H1 (cell line): ENCODE measurements around the gene PSAP. TPM values are rescaled to one million over a fixed set of nuclear protein-coding genes. Genes with fewer than 3 reads are reported as not detected.
A peak's percentile ranks its signal among the peaks of the same experiment; 100 is the strongest.

Source experiments
- CTCF ChIA-PET: fragments of 300-600 bp; sonication (Branson Sonifier 250); formaldehyde crosslinking; loops from one replicate; lab custom pipeline; 2021; ENCODE audit not compliant: partially characterized antibody; lab: Charles Lee
- POLR2A ChIA-PET: fragments of 300-600 bp; sonication (Branson Sonifier 250); formaldehyde crosslinking; loops from one replicate; lab custom pipeline; 2021; ENCODE audit warnings: inconsistent platforms; ENCODE audit not compliant: partially characterized antibody; lab: Charles Lee
- DNase-seq, 2 experiments: peaks; one replicate each; pipeline versions ENCODE4 v3.0.0 to v3.0.0-alpha.2; 2010 to 2022; ENCODE audit warnings: low spot score in 2 of 2, low read depth in 1 of 2, mixed read lengths in 1 of 2
- FAIRE-seq: peaks from 2 replicates; lab custom pipeline; 2011; peaks lifted over from hg19 to GRCh38; lab: Jason Lieb, UNC
- H2AFZ ChIP-seq: 2 replicates; pipeline ENCODE4 v1.8.1; 2012; ENCODE audit warnings: low read length, inconsistent platforms
- H2AK5ac ChIP-seq: 2 replicates; pipeline ENCODE4 v1.6.1; 2013; ENCODE audit warnings: low read depth, low read length
- H2BK120ac ChIP-seq: replicated peaks from 2 replicates; pipeline ENCODE3; 2013; ENCODE audit warnings: low read depth, low read length, inconsistent platforms
- H2BK12ac ChIP-seq: 2 replicates; pipeline ENCODE4 v1.6.1; 2013; ENCODE audit warnings: low read depth, low read length
- H2BK15ac ChIP-seq: 2 replicates; pipeline ENCODE4 v1.6.1; 2013; ENCODE audit warnings: low read length
- H2BK20ac ChIP-seq: 2 replicates; pipeline ENCODE4 v1.6.1; 2013; ENCODE audit warnings: low read length
- H2BK5ac ChIP-seq: 2 replicates; pipeline ENCODE4 v1.6.1; 2013; ENCODE audit warnings: low read depth, low read length
- H3K14ac ChIP-seq: 2 replicates; pipeline ENCODE4 v1.6.1; 2013; ENCODE audit warnings: inconsistent platforms; ENCODE audit not compliant: insufficient read length
- H3K18ac ChIP-seq: 2 replicates; pipeline ENCODE4 v1.6.1; 2013; ENCODE audit warnings: low read length; ENCODE audit errors: extremely low read depth
- H3K23ac ChIP-seq: 2 replicates; pipeline ENCODE4 v1.6.1; 2013; ENCODE audit warnings: inconsistent platforms; ENCODE audit not compliant: insufficient read length
- H3K23me2 ChIP-seq: 2 replicates; pipeline ENCODE4 v1.6.1; 2013; ENCODE audit warnings: low read depth, low read length
- H3K27ac ChIP-seq: 2 replicates; pipeline ENCODE4 v1.6.1; 2011; ENCODE audit warnings: low read depth, low read length, inconsistent platforms
- H3K27me3 ChIP-seq, 4 experiments: replicated peaks in 1 of 4; 1 replicate in 1 of 4; 2 replicates in 3 of 4; pipeline versions ENCODE4 v1.6.1 to v1.8.1; 2011 to 2013; ENCODE audit warnings: low read length in 3 of 4, mild to moderate bottlenecking in 3 of 4, inconsistent platforms in 2 of 4, mixed read lengths in 2 of 4, moderate library complexity in 1 of 4; ENCODE audit not compliant: control insufficient read depth in 3 of 4, insufficient read depth in 3 of 4; ENCODE audit errors: extremely low read depth in 1 of 4
- H3K36me3 ChIP-seq, 4 experiments: 2 replicates each; pipeline versions ENCODE4 v1.6.1 to v1.8.1; 2011 to 2013; ENCODE audit warnings: mild to moderate bottlenecking in 4 of 4, low read length in 3 of 4, moderate library complexity in 2 of 4, control low read depth in 1 of 4, inconsistent platforms in 1 of 4; ENCODE audit not compliant: insufficient read depth in 4 of 4, control insufficient read depth in 2 of 4
- H3K4ac ChIP-seq: replicated peaks from 2 replicates; pipeline ENCODE3; 2013; ENCODE audit warnings: low read length, low read depth, mixed read lengths, inconsistent platforms; ENCODE audit not compliant: insufficient read length
- H3K4me1 ChIP-seq, 4 experiments: replicated peaks in 1 of 4; 1 replicate in 1 of 4; 2 replicates in 3 of 4; pipeline versions ENCODE4 v1.6.1 to v1.8.1; 2011 to 2013; ENCODE audit warnings: low read length in 3 of 4, inconsistent platforms in 2 of 4, mixed read lengths in 1 of 4; ENCODE audit not compliant: insufficient read depth in 4 of 4, control insufficient read depth in 3 of 4
- H3K4me2 ChIP-seq, 2 experiments: 2 replicates each; pipeline versions ENCODE4 v1.6.1 to v1.8.1; 2011 to 2013; ENCODE audit warnings: low read depth in 2 of 2, low read length in 2 of 2, control low read depth in 1 of 2, inconsistent platforms in 1 of 2, mild to moderate bottlenecking in 1 of 2; ENCODE audit not compliant: insufficient read depth in 1 of 2
- H3K4me3 ChIP-seq, 4 experiments: fragments of 200-600, 300-600 bp in 1 of 4; sonication (generic), shearing (Covaris generic), sonication (Bioruptor Twin) in 1 of 4; 2 replicates each; pipeline versions ENCODE4 v1.5.1 to v1.8.1; 2011 to 2016; ENCODE audit warnings: low read length in 4 of 4, low read depth in 3 of 4, control low read depth in 2 of 4, inconsistent platforms in 2 of 4, mild to moderate bottlenecking in 2 of 4, mixed read lengths in 1 of 4, moderate library complexity in 1 of 4; ENCODE audit not compliant: insufficient read depth in 2 of 4; ENCODE audit errors: extremely low read depth in 1 of 4
- H3K56ac ChIP-seq: replicated peaks from 2 replicates; pipeline ENCODE3; 2013; ENCODE audit warnings: low read depth, mild to moderate bottlenecking, mixed read lengths, low read length, inconsistent platforms; ENCODE audit not compliant: insufficient read length
- H3K79me1 ChIP-seq: 2 replicates; pipeline ENCODE4 v1.6.1; 2013; ENCODE audit warnings: low read depth, low read length, control low read depth
- H3K79me2 ChIP-seq, 2 experiments: 2 replicates each; pipeline versions ENCODE4 v1.6.1 to v1.8.1; 2012 to 2013; ENCODE audit warnings: low read length in 2 of 2, mild to moderate bottlenecking in 2 of 2, inconsistent platforms in 1 of 2; ENCODE audit not compliant: insufficient read depth in 2 of 2, control insufficient read depth in 1 of 2
- H3K9ac ChIP-seq, 4 experiments: replicated peaks in 1 of 4; 1 replicate in 1 of 4; 2 replicates in 3 of 4; pipeline versions ENCODE4 v1.6.1 to v1.8.1; 2011 to 2013; ENCODE audit warnings: low read depth in 3 of 4, low read length in 3 of 4, control low read depth in 2 of 4, mild to moderate bottlenecking in 2 of 4, moderate library complexity in 2 of 4, inconsistent platforms in 1 of 4; ENCODE audit errors: extremely low read depth in 1 of 4
- H3K9me3 ChIP-seq, 2 experiments: 2 replicates each; pipeline versions ENCODE4 v1.6.1 to v1.8.1; 2012 to 2013; ENCODE audit warnings: mild to moderate bottlenecking in 2 of 2, moderate library complexity in 2 of 2, control low read depth in 1 of 2, inconsistent platforms in 1 of 2, low read depth in 1 of 2, low read length in 1 of 2, mixed read lengths in 1 of 2; ENCODE audit not compliant: insufficient read depth in 2 of 2
- H4K20me1 ChIP-seq, 2 experiments: replicated peaks in 1 of 2; 2 replicates each; pipeline versions ENCODE3 to v1.8.1; 2011 to 2013; ENCODE audit warnings: inconsistent platforms in 2 of 2, low read length in 2 of 2, mild to moderate bottlenecking in 1 of 2; ENCODE audit not compliant: insufficient read depth in 2 of 2, control insufficient read depth in 1 of 2
- H4K5ac ChIP-seq: 2 replicates; pipeline ENCODE4 v1.6.1; 2013; ENCODE audit warnings: low read length, low read depth, mixed read lengths, inconsistent platforms; ENCODE audit not compliant: insufficient read length
- H4K8ac ChIP-seq: 2 replicates; pipeline ENCODE4 v1.8.0; 2013; ENCODE audit warnings: mild to moderate bottlenecking, moderate library complexity, low read length, inconsistent platforms; ENCODE audit not compliant: insufficient read depth; ENCODE audit errors: extremely low read depth
- H4K91ac ChIP-seq: replicated peaks from 2 replicates; pipeline ENCODE3; 2013; ENCODE audit warnings: low read length, mixed read lengths, inconsistent platforms; ENCODE audit not compliant: insufficient read length
- KDM1A ChIP-seq: fragments of 200-600, 300-600 bp; sonication (generic); IDR thresholded peaks from 2 replicates; pipeline ENCODE4 v1.7.1; 2016; ENCODE audit warnings: mild to moderate bottlenecking, low read length, borderline replicate concordance
- PHF8 ChIP-seq: fragments of 200-600 bp; sonication (generic); conservative IDR thresholded peaks from 2 replicates; pipeline ENCODE4 v1.7.1; 2012; ENCODE audit warnings: low read depth, mild to moderate bottlenecking, inconsistent platforms, low read length, moderate library complexity
- RBBP5 ChIP-seq: IDR thresholded peaks from 2 replicates; pipeline ENCODE4 v1.7.1; 2012; ENCODE audit warnings: low read depth, mild to moderate bottlenecking, inconsistent platforms, low read length, moderate library complexity, borderline replicate concordance
- SIN3A ChIP-seq, 2 experiments: IDR thresholded peaks in 1 of 2; conservative IDR thresholded peaks in 1 of 2; 2 replicates each; pipeline ENCODE4 v1.6.1; 2011 to 2012; ENCODE audit warnings: low read length in 2 of 2, improper control_type of control experiment in 1 of 2, low read depth in 1 of 2, mild to moderate bottlenecking in 1 of 2
- SP2 ChIP-seq: IDR thresholded peaks from 2 replicates; pipeline ENCODE4 v1.6.1; 2012; ENCODE audit warnings: mild to moderate bottlenecking, low read length, inconsistent platforms
- TBP ChIP-seq: IDR thresholded peaks from 2 replicates; pipeline ENCODE4 v1.6.1; 2011; ENCODE audit warnings: low read depth, low read length, improper control_type of control experiment
- WGBS, 2 experiments: shearing (Covaris generic) in 1 of 2; methylation state at CpG; one replicate each; pipeline versions ENCODE4 v1.1.6 to v1.1.7; 2013 to 2015; ENCODE audit warnings: low lambda C conversion rate in 2 of 2, mixed read lengths in 2 of 2, inconsistent platforms in 1 of 2, low coverage in 1 of 2, missing lambda C conversion rate in 1 of 2; ENCODE audit not compliant: insufficient replicate concordance in 2 of 2, insufficient coverage in 1 of 2, insufficient read length in 1 of 2; ENCODE audit errors: extremely low coverage in 1 of 2, missing lambda C conversion rate in 1 of 2; 5-methylcytosine and 5-hydroxymethylcytosine counted together
- long read RNA-seq, 2 experiments: library from RNA in 1 of 2; library from capped mRNA in 1 of 2; stranded (forward); transcript quantifications; one replicate each; pipeline ENCODE4 v2.0.0, GENCODE V29; 2021; ENCODE audit warnings: inconsistent platforms in 1 of 2
- polyA minus RNA-seq, 3 experiments: library from RNA; depleted of rRNA, polyadenylated mRNA; stranded (reverse); fragments of >200 nt; gene quantifications; 1 replicate in 2 of 3; 2 replicates in 1 of 3; pipeline ENCODE4 v1.2.3, GENCODE V29; 2011
- polyA plus RNA-seq, 7 experiments: library from polyadenylated mRNA; depleted of rRNA in 3 of 7; stranded (reverse) in 5 of 7; unstranded in 2 of 7; fragments of >200 nt in 5 of 7; fragments of 200-250 nt in 2 of 7; gene quantifications; 1 replicate in 5 of 7; 2 replicates in 1 of 7; 4 replicates in 1 of 7; pipeline versions ENCODE4 v1.2.1 to v1.2.3, GENCODE V29; 2011 to 2013; ENCODE audit warnings: missing spikeins in 2 of 7, mixed read lengths in 2 of 7
- total RNA-seq: library from RNA; stranded (reverse); fragmentation: NEBNext Ultra II Directional; extraction: Animal tissue kit (Norgen Biotek cat#: 25700); gene quantifications from 2 replicates; pipeline ENCODE4 v1.2.1, GENCODE V29; 2021
- TF ChIP-seq, protein P1 (sequence below): IDR thresholded peaks from 2 replicates; pipeline ENCODE4 v1.6.1; 2012; ENCODE audit warnings: inconsistent platforms

PSAP gene
- total RNA-seq, result 386 and 388 TPM in 2 replicates
- polyA plus RNA-seq (2011; rRNA removed), result 504 and 700 TPM in 2 replicates
- 658 TPM for polyA plus RNA-seq (2011; cell fraction: cytosol; rRNA removed)
- polyA plus RNA-seq (2011; cell fraction: nucleus; rRNA removed), result 734 TPM
- 396 to 476 TPM (median 458 TPM) in 4 replicates for polyA plus RNA-seq (2012, experiment 1 of 2)
- 418 TPM for polyA plus RNA-seq (2012, experiment 2 of 2)
- 516 TPM for polyA plus RNA-seq (2013, experiment 1 of 2)
- 481 TPM for polyA plus RNA-seq (2013, experiment 2 of 2)
- 440 and 675 TPM in 2 replicates for polyA minus RNA-seq (2011; rRNA and poly(A)+ RNA removed)
- polyA minus RNA-seq (2011; cell fraction: cytosol; rRNA and poly(A)+ RNA removed), result 334 TPM
- polyA minus RNA-seq (2011; cell fraction: nucleus; rRNA and poly(A)+ RNA removed), result 186 TPM
- long read RNA-seq, experiment 1, transcript PSAP-202 (14 exons, 2,872 nt), result major isoform, 97 of 441 reads
- long read RNA-seq, experiment 1, partial matches to known transcripts, result 318 of 441 reads
- long read RNA-seq, experiment 1, other reads (novel, unspliced or antisense), result 26 of 441 reads
- long read RNA-seq, experiment 2, transcript PSAP-202 (14 exons, 2,872 nt), result major isoform, 136 of 241 reads
- long read RNA-seq, experiment 2, partial matches to known transcripts, result 103 of 241 reads
- long read RNA-seq, experiment 2, other reads (novel, unspliced or antisense), result 2 of 241 reads

DNA sequence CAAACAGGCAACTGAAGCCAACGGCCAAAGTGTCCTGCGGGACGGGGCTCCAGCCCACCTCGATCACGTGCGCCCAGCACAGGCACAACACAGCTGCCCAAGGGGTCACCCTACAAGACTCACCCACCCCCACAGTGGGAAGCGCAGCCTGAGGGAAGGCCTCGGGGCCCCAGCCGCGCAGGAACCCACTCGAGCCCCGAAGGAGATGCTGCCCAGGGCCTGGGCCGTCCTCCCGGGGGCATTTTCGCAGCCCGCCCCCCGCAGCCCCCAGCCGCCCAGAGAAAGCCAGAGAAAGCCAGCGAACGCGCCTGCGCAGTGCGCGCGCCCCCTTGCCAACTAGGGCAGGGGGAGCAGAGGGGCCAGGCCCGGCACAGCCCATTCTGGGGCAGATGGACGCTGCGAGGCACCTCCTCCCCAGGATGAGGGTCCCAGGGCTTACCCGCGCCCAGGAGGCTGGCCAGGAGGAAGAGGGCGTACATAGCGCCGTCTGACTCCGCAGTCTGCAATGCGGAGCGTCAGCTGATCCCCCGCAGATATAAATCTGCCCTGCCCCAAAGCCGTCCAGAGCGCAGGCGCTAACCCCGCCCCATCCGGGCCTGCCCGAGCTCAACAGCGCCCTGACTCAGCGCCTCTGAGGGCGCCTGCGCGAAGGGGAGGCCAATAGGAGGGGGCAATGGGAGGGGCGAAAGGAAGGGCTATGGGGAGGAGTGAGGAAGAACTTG is at the start of gene PSAP:
PSAP (minus strand) TSS at position 509 of the 722 bp plus-strand sequence; CDS start at position 479, 30 bp downstream.
- peak within 1 kb of the TSS; percentile 44 for H3K4ac ChIP-seq
- H3K9ac ChIP-seq, result peak within 1 kb of the TSS; percentile 83 to 90 (median 86)
- H4K91ac ChIP-seq, result peak within 1 kb of the TSS; percentile 90
- 0 out of 2 replicates have a peak within 1 kb of the TSS, but pooled peaks have one; percentile 2 for H2BK15ac ChIP-seq
- H3K56ac ChIP-seq, result peak within 1 kb of the TSS; percentile 86
- peak within 1 kb of the TSS; percentile 17; the same call in 1 of the 2 replicates for H2AFZ ChIP-seq
- 2% methylated on average over 23 of the region's 49 CpGs; no CpG with 5 or more reads in 1 of the 2 experiments for WGBS, 2 experiments
- no peaks in the 10 kb centered on the region for H3K27me3 ChIP-seq
- ChIA-PET POLR2A (interaction anchor here (0.5 to 2.5 kb wide), 15 partner anchors 8 to 449 kb away, joined by 3 to 20 read pairs (median 3); partner anchors contain the start of gene VSIR), CTCF (interaction anchor here (0.7 to 3.1 kb wide), 6 partner anchors 10 to 321 kb away, joined by 3 to 7 read pairs (median 5); no protein-coding TSS in a partner anchor)
- H3K14ac ChIP-seq, result no peak within 1 kb of the TSS
- no peak within 1 kb of the TSS for H2BK20ac ChIP-seq
- H4K5ac ChIP-seq, result peak within 1 kb of the TSS; percentile 99
- no peak within 1 kb of the TSS for H3K23ac ChIP-seq
- H3K27ac ChIP-seq, result peak within 1 kb of the TSS; percentile 83
- H3K4me2 ChIP-seq, result peak within 1 kb of the TSS; percentile 64 to 82
- H2BK5ac ChIP-seq, result peak within 1 kb of the TSS; percentile 96
- FAIRE-seq, result no peak
- H2AK5ac ChIP-seq, result 0 out of 2 replicates have a peak within 1 kb of the TSS, but pooled peaks have one; percentile 72
- peaks cover 5% of the 10 kb centered on the region; the same call in 1 of the 2 replicates for H3K23me2 ChIP-seq
- peaks cover 5 to 9% (median 6%) of the 10 kb centered on the region in 4 experiments; a peak in 4 of 7 replicates for H3K4me1 ChIP-seq
- H3K79me1 ChIP-seq, result no peaks in the 10 kb centered on the region; the same call in 1 of the 2 replicates
- peaks cover 2 to 13% of the 10 kb centered on the region in 2 experiments for H4K20me1 ChIP-seq
- peak within 1 kb of the TSS; percentile 97 for H4K8ac ChIP-seq
- H3K4me3 ChIP-seq, result peak within 1 kb of the TSS; percentile 78 to 96 (median 90)
- H2BK120ac ChIP-seq, result peak within 1 kb of the TSS; percentile 65
- H3K18ac ChIP-seq, result peak within 1 kb of the TSS; percentile 93
- peaks cover 28 to 47% of the 10 kb centered on the region in 2 experiments for H3K79me2 ChIP-seq
- H3K36me3 ChIP-seq, result no peaks in the 10 kb centered on the region
- no peaks in the 10 kb centered on the region for H3K9me3 ChIP-seq
- H2BK12ac ChIP-seq, result peak within 1 kb of the TSS; percentile 75; the same call in 1 of the 2 replicates
- peak; percentile 93 to 97 for DNase-seq
- peak; percentile 25; the same call in 1 of the 2 replicates for TF ChIP-seq RBBP5
- peak; percentile 96 for TF ChIP-seq PHF8
- TF ChIP-seq KDM1A, result no peak
- TF ChIP-seq, protein P1, sequence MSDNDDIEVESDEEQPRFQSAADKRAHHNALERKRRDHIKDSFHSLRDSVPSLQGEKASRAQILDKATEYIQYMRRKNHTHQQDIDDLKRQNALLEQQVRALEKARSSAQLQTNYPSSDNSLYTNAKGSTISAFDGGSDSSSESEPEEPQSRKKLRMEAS, result peak; percentile 74
- TF ChIP-seq SIN3A (conservative IDR thresholded peaks at IDR 0.05 in 1 of 2, IDR thresholded peaks at IDR 0.05 in 1 of 2; ENCODE audit: low read depth in 1 of 2, low read length in 2 of 2), result peak in 1 of 2 experiments; percentile 51; a peak in 3 of 4 replicates
- no peak for TF ChIP-seq SP2
- TF ChIP-seq TBP, result peak; percentile 91
